ENCODE measurements around the gene SOCS3. TPM values are rescaled to one million over a fixed set of nuclear protein-coding genes. Genes with fewer than 3 reads are reported as not detected.

SOCS3 gene
- total and polyA plus RNA-seq, 2 experiments from 2014 or later, result 13.2 to 32.9 TPM

DNA sequence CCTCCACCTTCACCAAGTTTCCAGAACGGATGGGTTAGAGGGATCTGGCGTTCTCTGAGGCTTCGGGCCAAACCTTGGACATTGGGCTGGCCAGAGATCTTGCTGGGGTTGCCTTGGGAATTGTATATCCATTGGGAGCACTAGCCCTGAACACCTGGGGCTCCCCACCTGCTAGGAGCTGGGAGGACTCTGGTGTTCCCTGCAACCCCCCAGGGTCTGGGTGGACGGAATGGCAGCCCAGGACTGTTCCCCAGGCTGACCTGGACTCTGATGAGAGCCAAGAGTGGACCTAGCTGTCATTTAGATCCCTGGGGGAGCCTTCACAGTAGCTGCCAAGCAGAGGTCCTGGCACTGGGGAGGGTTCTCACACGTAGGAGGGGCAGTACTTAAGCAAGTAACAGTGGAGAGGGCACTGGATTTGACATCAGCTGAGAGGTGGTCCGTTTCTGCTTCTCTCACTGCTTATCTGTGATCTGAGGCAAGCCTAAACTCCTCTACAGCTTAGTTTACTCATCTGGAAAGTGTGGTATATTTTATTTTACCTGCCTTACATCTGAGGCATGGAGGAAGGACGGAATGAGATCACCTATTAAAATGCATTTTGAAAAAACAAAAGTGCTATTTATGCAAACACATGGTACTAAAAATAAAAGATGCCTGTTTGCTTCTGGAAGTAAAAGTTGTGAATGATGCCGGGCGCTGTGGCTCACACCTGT lies 11.7 kb downstream of the SOCS3 start (continued):
- no peak for TF ChIP-seq NANOG (IDR thresholded peaks at IDR 0.05; ENCODE audit: borderline replicate concordance)
- TF ChIP-seq CTCF (conservative IDR thresholded peaks at IDR 0.05; ENCODE audit: low read depth in 2 of 2), result no peak
- TF ChIP-seq EZH2 (IDR thresholded peaks at IDR 0.05; ENCODE audit: low read depth, unreplicated experiment), result no peak
- TF ChIP-seq POLR2AphosphoS5 (IDR thresholded peaks at IDR 0.05; ENCODE audit: low read depth), result no peak

- 0 out of 3 replicates have a peak, but pooled peaks cover 4% of the 10 kb centered on the region for H3K9me3 Mint-ChIP-seq
- TF ChIP-seq ZNF331 (CRISPR knock-in tag; IDR thresholded peaks at IDR 0.05; ENCODE audit: low read depth) (no peak), NANOG (IDR thresholded peaks at IDR 0.05; ENCODE audit: borderline replicate concordance) (no peak), ZNF462 (CRISPR knock-in tag; IDR thresholded peaks at IDR 0.05) (no peak), EZH2phosphoT487 (IDR thresholded peaks at IDR 0.05; ENCODE audit: unreplicated experiment) (no peak), CREB1 (CRISPR knock-in tag; IDR thresholded peaks at IDR 0.05; ENCODE audit: low read depth) (no peak), STAT1 (IDR thresholded peaks at IDR 0.05; ENCODE audit: unreplicated experiment) (no peak), POLR2AphosphoS5 (IDR thresholded peaks at IDR 0.05; ENCODE audit: low read depth) (no peak), EZH2 (IDR thresholded peaks at IDR 0.05; ENCODE audit: low read depth, unreplicated experiment) (no peak), ZNF114 (CRISPR knock-in tag; IDR thresholded peaks at IDR 0.05) (no peak)
- TF ChIP-seq, protein P1, sequence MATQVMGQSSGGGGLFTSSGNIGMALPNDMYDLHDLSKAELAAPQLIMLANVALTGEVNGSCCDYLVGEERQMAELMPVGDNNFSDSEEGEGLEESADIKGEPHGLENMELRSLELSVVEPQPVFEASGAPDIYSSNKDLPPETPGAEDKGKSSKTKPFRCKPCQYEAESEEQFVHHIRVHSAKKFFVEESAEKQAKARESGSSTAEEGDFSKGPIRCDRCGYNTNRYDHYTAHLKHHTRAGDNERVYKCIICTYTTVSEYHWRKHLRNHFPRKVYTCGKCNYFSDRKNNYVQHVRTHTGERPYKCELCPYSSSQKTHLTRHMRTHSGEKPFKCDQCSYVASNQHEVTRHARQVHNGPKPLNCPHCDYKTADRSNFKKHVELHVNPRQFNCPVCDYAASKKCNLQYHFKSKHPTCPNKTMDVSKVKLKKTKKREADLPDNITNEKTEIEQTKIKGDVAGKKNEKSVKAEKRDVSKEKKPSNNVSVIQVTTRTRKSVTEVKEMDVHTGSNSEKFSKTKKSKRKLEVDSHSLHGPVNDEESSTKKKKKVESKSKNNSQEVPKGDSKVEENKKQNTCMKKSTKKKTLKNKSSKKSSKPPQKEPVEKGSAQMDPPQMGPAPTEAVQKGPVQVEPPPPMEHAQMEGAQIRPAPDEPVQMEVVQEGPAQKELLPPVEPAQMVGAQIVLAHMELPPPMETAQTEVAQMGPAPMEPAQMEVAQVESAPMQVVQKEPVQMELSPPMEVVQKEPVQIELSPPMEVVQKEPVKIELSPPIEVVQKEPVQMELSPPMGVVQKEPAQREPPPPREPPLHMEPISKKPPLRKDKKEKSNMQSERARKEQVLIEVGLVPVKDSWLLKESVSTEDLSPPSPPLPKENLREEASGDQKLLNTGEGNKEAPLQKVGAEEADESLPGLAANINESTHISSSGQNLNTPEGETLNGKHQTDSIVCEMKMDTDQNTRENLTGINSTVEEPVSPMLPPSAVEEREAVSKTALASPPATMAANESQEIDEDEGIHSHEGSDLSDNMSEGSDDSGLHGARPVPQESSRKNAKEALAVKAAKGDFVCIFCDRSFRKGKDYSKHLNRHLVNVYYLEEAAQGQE (IDR thresholded peaks at IDR 0.05; ENCODE audit: unreplicated experiment), result no peak
- Histone ChIP-seq H3K79me2 (replicated peaks; ENCODE audit: insufficient read depth) (no peaks in the 10 kb centered on the region), H3K27ac (ENCODE audit: low read depth) (no peak overlapping the region), H3K9me2 (ENCODE audit: insufficient read depth) (no peaks in the 10 kb centered on the region; the same call in 1 of the 2 replicates), H4K20me1 (replicated peaks; ENCODE audit: insufficient read depth) (no peaks in the 10 kb centered on the region), H2AFZ (no peak overlapping the region), H3K36me3 (ENCODE audit: insufficient read depth) (no peaks in the 10 kb centered on the region), H3K4me3 (no peak overlapping the region), H3K4me1 (ENCODE audit: insufficient read depth) (peaks cover 26% of the 10 kb centered on the region), H3K4me2 (no peak overlapping the region), H3F3A (replicated peaks; ENCODE audit: low read depth) (peaks cover 19% of the 10 kb centered on the region), H3K27me3 (ENCODE audit: insufficient read depth) (peaks cover 5% of the 10 kb centered on the region)
- ATAC-seq, result no peak
- peaks cover 29% of the 10 kb centered on the region for H3K4me1 Mint-ChIP-seq
- H3K4me3 Mint-ChIP-seq, result no peak overlapping the region
- H3K27me3 Mint-ChIP-seq (ENCODE audit: insufficient read depth, low read depth, poor library complexity), result peaks cover 26% of the 10 kb centered on the region
- no peak overlapping the region for H3K27ac Mint-ChIP-seq
- no peaks in the 10 kb centered on the region for H3K36me3 Mint-ChIP-seq (ENCODE audit: low read depth)
- no peak for DNase-seq (ENCODE audit: low spot score)
These were observed 12.4 kb downstream of the SOCS3 start for GRCh38 chr17:78347453-78347852.
